Activated B cell treated with CpG ODN at 0.5 μM for 24 hours (primary cell): ENCODE measurements around the gene ATP23. TPM values are rescaled to one million over a fixed set of nuclear protein-coding genes. Genes with fewer than 3 reads are reported as not detected.

ENCODE experiments used
- ATAC-seq: fragments of 200-7000 bp; cut with Tn5 transposase; one replicate; pipeline ENCODE4 v1.10.0; 2021; ENCODE audit warnings: low read depth, mild to moderate bottlenecking, moderate library complexity
- CTCF ChIA-PET: fragments of 350-600 bp; sonication (Branson Sonifier 250); formaldehyde crosslinking; loops from one replicate; lab custom pipeline; 2021; ENCODE audit warnings: antibody characterized with exemption; lab: Charles Lee
- POLR2A ChIA-PET: fragments of 350-600 bp; sonication (Branson Sonifier 250); formaldehyde crosslinking; loops from one replicate; lab custom pipeline; 2021; ENCODE audit warnings: antibody characterized with exemption; lab: Charles Lee
- DNase-seq: peaks from one replicate; pipeline ENCODE4 v3.0.0; 2022
- H3K27ac Mint-ChIP-seq: one replicate; pipeline ENCODE4 v1.8.0; 2020; ENCODE audit warnings: mixed read lengths
- H3K27me3 Mint-ChIP-seq: one replicate; pipeline ENCODE4 v1.8.0; 2021; ENCODE audit warnings: mixed read lengths
- H3K36me3 Mint-ChIP-seq: one replicate; pipeline ENCODE4 v1.8.0; 2021; ENCODE audit warnings: low read depth, mixed read lengths
- H3K4me1 Mint-ChIP-seq: one replicate; pipeline ENCODE4 v1.8.0; 2021; ENCODE audit warnings: mixed read lengths
- H3K4me3 Mint-ChIP-seq: one replicate; pipeline ENCODE4 v1.8.0; 2020; ENCODE audit warnings: mild to moderate bottlenecking, mixed read lengths
- H3K9me3 Mint-ChIP-seq: one replicate; pipeline ENCODE4 v1.8.0; 2020; ENCODE audit warnings: mixed read lengths
- CTCF ChIP-seq: fragments of 200-600 bp; IDR thresholded peaks from one replicate; pipeline ENCODE4 v1.8.0; 2022; ENCODE audit warnings: antibody characterized with exemption, mild to moderate bottlenecking
- intact Hi-C: fragments of 100-400 bp; cut with micrococcal nuclease; formaldehyde crosslinking; loops from one replicate; pipeline ENCODE4 v1.15.1; 2024
- total RNA-seq: library from RNA; stranded (reverse); gene quantifications from 2 replicates; pipeline ENCODE4 v1.2.3, GENCODE V29; 2022

The ATP23 gene
- total RNA-seq, 1 donor from 2014 or later = 3.0 TPM

DNA sequence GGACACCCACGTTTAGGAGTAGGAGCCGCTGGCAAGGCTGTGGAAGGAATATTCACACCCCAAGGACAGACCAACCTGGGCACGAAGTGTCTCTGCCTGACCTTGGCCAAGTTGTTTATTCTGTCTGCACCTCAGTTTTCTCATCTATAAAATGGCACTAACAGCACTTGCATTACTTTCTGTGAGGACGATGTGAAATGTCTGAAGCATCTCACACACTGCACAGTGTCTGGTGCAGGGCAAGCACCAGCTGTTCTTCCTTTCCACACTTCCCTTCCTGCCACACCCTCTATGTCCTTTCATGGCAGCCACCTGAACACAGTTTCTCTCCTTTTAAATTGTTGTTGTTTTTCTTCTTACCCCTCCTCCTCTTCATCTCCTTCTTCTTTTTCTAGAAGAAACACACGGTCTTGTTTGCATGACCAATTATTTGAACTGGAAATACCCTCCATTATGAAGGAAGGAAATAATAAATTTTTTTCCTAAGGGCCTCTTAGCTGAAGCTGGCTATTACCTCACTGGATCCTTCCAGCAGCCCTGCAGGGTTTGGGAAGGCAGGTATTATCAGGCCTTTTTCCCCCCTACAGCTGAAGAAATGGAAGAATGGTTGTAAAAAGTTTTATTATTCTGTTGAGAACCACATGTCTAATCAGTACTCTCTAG is 42.9 kb upstream of the ATP23 start:
- H3K27me3 Mint-ChIP-seq = no peaks in the 10 kb centered on the region
- no peak for TF ChIP-seq CTCF
- POLR2A ChIA-PET = interaction anchor here (0.7 to 7.3 kb wide), 8 partner anchors 33 to 153 kb away, joined by 3 to 122 read pairs (median 8); partner anchors contain the start of genes ATP23, CTDSP2, CYP27B1 and EEF1AKMT3
- H3K4me1 Mint-ChIP-seq = peaks cover 69% of the 10 kb centered on the region
- peak overlapping the region; percentile 80 for H3K4me3 Mint-ChIP-seq
- no peaks in the 10 kb centered on the region for H3K36me3 Mint-ChIP-seq
- DNase-seq (no peak), ATAC-seq (peak; percentile 15)
- intact Hi-C loops = loop anchor here (2.0 kb wide), 2 partner anchors 38 to 142 kb away; no protein-coding TSS in a partner anchor
- CTCF ChIA-PET = interaction anchor here (0.8 to 5.8 kb wide), 10 partner anchors 34 to 142 kb away, joined by 3 to 35 read pairs (median 4); partner anchors contain the start of gene CTDSP2
- peak overlapping the region; percentile 100 for H3K27ac Mint-ChIP-seq
- no peaks in the 10 kb centered on the region for H3K9me3 Mint-ChIP-seq

DNA sequence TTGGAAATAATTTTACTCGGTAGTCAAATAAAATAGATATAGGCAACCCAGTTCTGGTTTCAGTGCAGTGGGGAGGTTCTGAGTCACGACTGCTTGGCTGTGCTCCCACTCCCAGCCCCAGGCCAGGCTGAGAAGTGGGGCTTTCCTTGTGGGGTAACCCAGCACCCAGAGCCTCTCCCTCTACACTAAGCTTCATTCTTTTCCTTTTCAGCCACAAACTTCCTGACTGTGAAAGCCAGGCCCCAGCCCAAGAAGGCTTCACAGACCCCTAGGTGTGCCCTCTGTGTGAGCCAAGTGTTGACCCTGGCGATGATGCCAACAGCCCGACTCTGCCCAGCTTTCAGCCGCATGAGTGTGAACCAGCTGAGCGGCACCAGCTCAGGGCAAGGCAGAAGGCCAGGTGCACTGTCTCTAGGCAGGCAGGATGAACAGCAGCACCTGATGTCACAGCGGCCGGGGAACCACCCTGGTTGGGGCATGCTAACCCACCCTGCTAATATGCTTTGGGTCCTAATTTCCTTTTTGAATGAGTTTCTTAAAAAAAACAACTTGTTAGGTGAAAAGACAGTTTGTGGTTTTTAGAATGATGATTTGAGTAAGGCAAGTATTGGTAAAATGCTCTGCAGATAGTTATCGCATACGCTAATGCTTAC is 42.2 kb upstream of the ATP23 start:
- Mint-ChIP-seq H3K36me3 (no peaks in the 10 kb centered on the region), H3K4me1 (peaks cover 62% of the 10 kb centered on the region), H3K4me3 (peak overlapping the region; percentile 80), H3K27ac (peak overlapping the region; percentile 100), H3K9me3 (no peaks in the 10 kb centered on the region), H3K27me3 (no peaks in the 10 kb centered on the region)
- ChIA-PET POLR2A (interaction anchor here (0.7 to 7.3 kb wide), 8 partner anchors 34 to 154 kb away, joined by 3 to 122 read pairs (median 8); partner anchors contain the start of genes ATP23, CTDSP2, CYP27B1 and EEF1AKMT3), CTCF (interaction anchor here (0.8 to 5.8 kb wide), 10 partner anchors 35 to 143 kb away, joined by 3 to 35 read pairs (median 4); partner anchors contain the start of gene CTDSP2)
- peak; percentile 70 for DNase-seq
- intact Hi-C loops = loop anchor here (1.0 to 2.0 kb wide), 7 partner anchors 34 to 147 kb away; partner anchors contain the start of genes CDK4 and CTDSP2
- ATAC-seq = peak; percentile 83
- TF ChIP-seq CTCF = no peak

DNA sequence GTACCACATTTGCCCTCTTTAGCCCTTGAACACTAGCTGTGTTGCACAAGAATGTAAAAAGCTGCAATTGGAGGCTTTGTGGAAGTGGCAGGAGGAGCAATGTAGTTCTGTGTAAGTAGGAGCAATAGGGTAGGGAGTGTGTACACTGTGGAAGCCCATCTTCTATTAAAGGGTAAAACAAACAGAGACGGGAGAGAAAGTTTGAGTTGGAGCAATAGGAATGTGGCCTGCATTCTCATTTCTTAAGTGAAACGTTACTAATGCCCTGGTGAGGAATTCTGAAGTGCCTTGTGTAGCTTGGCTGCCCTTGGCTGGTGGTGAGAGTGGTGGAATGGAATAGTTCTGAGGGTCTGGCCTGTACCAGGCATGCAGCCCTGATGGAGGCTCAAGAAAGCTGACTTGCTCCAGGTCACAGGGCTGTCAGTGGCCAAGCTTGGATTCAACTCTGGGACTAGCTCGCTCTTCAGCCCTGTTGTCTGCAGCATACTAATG is 38.8 kb upstream of the ATP23 start:
- DNase-seq = no peak
- ATAC-seq = no peak
- peaks cover 36% of the 10 kb centered on the region for H3K4me1 Mint-ChIP-seq
- no peaks in the 10 kb centered on the region for H3K9me3 Mint-ChIP-seq
- no peak for TF ChIP-seq CTCF
- ChIA-PET POLR2A (interaction anchor here (2.4 to 3.7 kb wide), 2 partner anchors 57 to 67 kb away, joined by 14 to 18 read pairs; no protein-coding TSS in a partner anchor), CTCF (interaction anchor here (0.9 to 5.8 kb wide), 6 partner anchors 70 to 147 kb away, joined by 3 to 96 read pairs (median 4); no protein-coding TSS in a partner anchor)
- peaks cover 5% of the 10 kb centered on the region for H3K27me3 Mint-ChIP-seq
- H3K36me3 Mint-ChIP-seq = no peaks in the 10 kb centered on the region
- intact Hi-C loops = no loop called here
- H3K4me3 Mint-ChIP-seq = no peak overlapping the region
- H3K27ac Mint-ChIP-seq = peak overlapping the region; percentile 8

GRCh38 chr12:57904426-57904825 is 36.9 kb upstream of the ATP23 start:
- H3K4me1 Mint-ChIP-seq = peaks cover 17% of the 10 kb centered on the region
- H3K27ac Mint-ChIP-seq = no peak overlapping the region
- TF ChIP-seq CTCF = no peak
- DNase-seq = no peak
- ChIA-PET POLR2A (interaction anchor here (0.7 to 3.7 kb wide), 3 partner anchors 59 to 101 kb away, joined by 7 to 18 read pairs (median 14); no protein-coding TSS in a partner anchor), CTCF (interaction anchor here (0.5 to 5.8 kb wide), 23 partner anchors 9 to 321 kb away, joined by 3 to 96 read pairs (median 6); partner anchors contain the start of genes CTDSP2, EEF1AKMT3 and METTL1)
- no peaks in the 10 kb centered on the region for H3K36me3 Mint-ChIP-seq
- H3K4me3 Mint-ChIP-seq = no peak overlapping the region
- H3K9me3 Mint-ChIP-seq = no peaks in the 10 kb centered on the region
- intact Hi-C loops = loop anchor here (2.0 kb wide), 1 partner anchor 36 kb away; the partner anchor contains the start of gene ATP23
- ATAC-seq = no peak
- H3K27me3 Mint-ChIP-seq = peaks cover 5% of the 10 kb centered on the region
